ENCODE measurements around the gene MSI2.

MSI2 gene

GRCh38 chr17:57451191-57451590 lies 194.9 kb downstream of the MSI2 start:
- Histone ChIP-seq H3K4me3 (ENCODE audit: low read depth in 1 of 2, low read length in 2 of 2) (no peak overlapping the region), H3K4me1 (ENCODE audit: control insufficient read depth in 1 of 2, insufficient read depth in 2 of 2, low read length in 2 of 2) (peaks cover 0 to 5% of the 10 kb centered on the region in 2 donors), H3K27ac (ENCODE audit: low read length) (no peak overlapping the region)

GRCh38 chr17:57451643-57452042 lies 195.3 kb downstream of the MSI2 start:
- Histone ChIP-seq H3K36me3 (ENCODE audit: control insufficient read depth in 1 of 2, insufficient read depth in 2 of 2, low read length in 2 of 2) (no peaks in the 10 kb centered on the region), H3K9me3 (ENCODE audit: control insufficient read depth in 1 of 2, low read length in 2 of 2) (no peaks in the 10 kb centered on the region), H3K27me3 (ENCODE audit: low read depth, low read length) (no peaks in the 10 kb centered on the region), H3K27ac (ENCODE audit: low read length) (no peak overlapping the region), H3K4me1 (ENCODE audit: control insufficient read depth in 1 of 2, insufficient read depth in 2 of 2, low read length in 2 of 2) (peaks cover 0 to 5% of the 10 kb centered on the region in 2 donors), H3K4me3 (ENCODE audit: low read depth in 1 of 2, low read length in 2 of 2) (no peak overlapping the region)

More at GRCh38 chr17:57451191-57451590, 194.9 kb downstream of the MSI2 start:
- Histone ChIP-seq H3K36me3 (ENCODE audit: control insufficient read depth in 1 of 2, insufficient read depth in 2 of 2, low read length in 2 of 2) (no peaks in the 10 kb centered on the region), H3K9me3 (ENCODE audit: control insufficient read depth in 1 of 2, low read length in 2 of 2) (no peaks in the 10 kb centered on the region), H3K27me3 (ENCODE audit: low read depth, low read length) (no peaks in the 10 kb centered on the region)

GRCh38 chr17:57453841-57454425 lies 197.6 kb downstream of the MSI2 start:
- Histone ChIP-seq H3K4me1 (ENCODE audit: control insufficient read depth in 1 of 2, insufficient read depth in 2 of 2, low read length in 2 of 2) (peaks cover 0 to 5% of the 10 kb centered on the region in 2 donors), H3K9me3 (ENCODE audit: control insufficient read depth in 1 of 2, low read length in 2 of 2) (no peaks in the 10 kb centered on the region), H3K27me3 (ENCODE audit: low read depth, low read length) (no peaks in the 10 kb centered on the region), H3K4me3 (ENCODE audit: low read depth in 1 of 2, low read length in 2 of 2) (no peak overlapping the region), H3K27ac (ENCODE audit: low read length) (no peak overlapping the region), H3K36me3 (ENCODE audit: control insufficient read depth in 1 of 2, insufficient read depth in 2 of 2, low read length in 2 of 2) (no peaks in the 10 kb centered on the region)

- no peak overlapping the region for H3K27ac ChIP-seq (ENCODE audit: low read length)
- no peaks in the 10 kb centered on the region for H3K36me3 ChIP-seq (ENCODE audit: control insufficient read depth in 1 of 2, insufficient read depth in 2 of 2, low read length in 2 of 2)
- no peak overlapping the region for H3K4me3 ChIP-seq (ENCODE audit: low read depth in 1 of 2, low read length in 2 of 2)
- H3K27me3 ChIP-seq (ENCODE audit: low read depth, low read length): no peaks in the 10 kb centered on the region
- H3K4me1 ChIP-seq (ENCODE audit: control insufficient read depth in 1 of 2, insufficient read depth in 2 of 2, low read length in 2 of 2): peaks cover 0 to 5% of the 10 kb centered on the region in 2 donors
- H3K9me3 ChIP-seq (ENCODE audit: control insufficient read depth in 1 of 2, low read length in 2 of 2): no peaks in the 10 kb centered on the region
Observed at GRCh38 chr17:57454729-57455062, 198.4 kb downstream of the MSI2 start.

- no peaks in the 10 kb centered on the region for H3K36me3 ChIP-seq (ENCODE audit: control insufficient read depth in 1 of 2, insufficient read depth in 2 of 2, low read length in 2 of 2)
- H3K27me3 ChIP-seq (ENCODE audit: low read depth, low read length): no peaks in the 10 kb centered on the region
- H3K9me3 ChIP-seq (ENCODE audit: control insufficient read depth in 1 of 2, low read length in 2 of 2): no peaks in the 10 kb centered on the region
- peaks cover 0 to 5% of the 10 kb centered on the region in 2 donors for H3K4me1 ChIP-seq (ENCODE audit: control insufficient read depth in 1 of 2, insufficient read depth in 2 of 2, low read length in 2 of 2)
- H3K4me3 ChIP-seq (ENCODE audit: low read depth in 1 of 2, low read length in 2 of 2): no peak overlapping the region
- no peak overlapping the region for H3K27ac ChIP-seq (ENCODE audit: low read length)
Observed at GRCh38 chr17:57455063-57455914, 199.0 kb downstream of the MSI2 start.

- Histone ChIP-seq H3K9me3 (ENCODE audit: control insufficient read depth in 1 of 2, low read length in 2 of 2) (no peaks in the 10 kb centered on the region), H3K27ac (ENCODE audit: low read length) (no peak overlapping the region), H3K27me3 (ENCODE audit: low read depth, low read length) (no peaks in the 10 kb centered on the region), H3K36me3 (ENCODE audit: control insufficient read depth in 1 of 2, insufficient read depth in 2 of 2, low read length in 2 of 2) (no peaks in the 10 kb centered on the region), H3K4me1 (ENCODE audit: control insufficient read depth in 1 of 2, insufficient read depth in 2 of 2, low read length in 2 of 2) (peaks cover 0 to 5% of the 10 kb centered on the region in 2 donors), H3K4me3 (ENCODE audit: low read depth in 1 of 2, low read length in 2 of 2) (no peak overlapping the region)
Observed at GRCh38 chr17:57456622-57457021, 200.3 kb downstream of the MSI2 start.

- Histone ChIP-seq H3K27ac (ENCODE audit: low read length) (no peak overlapping the region), H3K9me3 (ENCODE audit: control insufficient read depth in 1 of 2, low read length in 2 of 2) (no peaks in the 10 kb centered on the region), H3K27me3 (ENCODE audit: low read depth, low read length) (no peaks in the 10 kb centered on the region)
Observed at GRCh38 chr17:57457188-57457587, 200.9 kb downstream of the MSI2 start.

GRCh38 chr17:57458718-57459285 lies 202.5 kb downstream of the MSI2 start:
- H3K4me1 ChIP-seq (ENCODE audit: control insufficient read depth in 1 of 2, insufficient read depth in 2 of 2, low read length in 2 of 2): peaks cover 0 to 5% of the 10 kb centered on the region in 2 donors
- H3K4me3 ChIP-seq (ENCODE audit: low read depth in 1 of 2, low read length in 2 of 2): no peak overlapping the region
- no peaks in the 10 kb centered on the region for H3K9me3 ChIP-seq (ENCODE audit: control insufficient read depth in 1 of 2, low read length in 2 of 2)
- H3K27me3 ChIP-seq (ENCODE audit: low read depth, low read length): no peaks in the 10 kb centered on the region
- H3K27ac ChIP-seq (ENCODE audit: low read length): no peak overlapping the region
- no peaks in the 10 kb centered on the region for H3K36me3 ChIP-seq (ENCODE audit: control insufficient read depth in 1 of 2, insufficient read depth in 2 of 2, low read length in 2 of 2)

More at GRCh38 chr17:57457188-57457587, 200.9 kb downstream of the MSI2 start:
- Histone ChIP-seq H3K36me3 (ENCODE audit: control insufficient read depth in 1 of 2, insufficient read depth in 2 of 2, low read length in 2 of 2) (no peaks in the 10 kb centered on the region), H3K4me1 (ENCODE audit: control insufficient read depth in 1 of 2, insufficient read depth in 2 of 2, low read length in 2 of 2) (peaks cover 0 to 5% of the 10 kb centered on the region in 2 donors), H3K4me3 (ENCODE audit: low read depth in 1 of 2, low read length in 2 of 2) (no peak overlapping the region)

- H3K27ac ChIP-seq (ENCODE audit: low read length): no peak overlapping the region
Observed at GRCh38 chr17:57459286-57459915, 203.1 kb downstream of the MSI2 start.

GRCh38 chr17:57461082-57461481 lies 204.8 kb downstream of the MSI2 start:
- H3K4me3 ChIP-seq (ENCODE audit: low read depth in 1 of 2, low read length in 2 of 2): no peak overlapping the region
- H3K27me3 ChIP-seq (ENCODE audit: low read depth, low read length): no peaks in the 10 kb centered on the region
- H3K9me3 ChIP-seq (ENCODE audit: control insufficient read depth in 1 of 2, low read length in 2 of 2): no peaks in the 10 kb centered on the region
- H3K36me3 ChIP-seq (ENCODE audit: control insufficient read depth in 1 of 2, insufficient read depth in 2 of 2, low read length in 2 of 2): no peaks in the 10 kb centered on the region
- no peaks in the 10 kb centered on the region for H3K4me1 ChIP-seq (ENCODE audit: control insufficient read depth in 1 of 2, insufficient read depth in 2 of 2, low read length in 2 of 2)
- no peak overlapping the region for H3K27ac ChIP-seq (ENCODE audit: low read length)

More at GRCh38 chr17:57459286-57459915, 203.1 kb downstream of the MSI2 start:
- no peak overlapping the region for H3K4me3 ChIP-seq (ENCODE audit: low read depth in 1 of 2, low read length in 2 of 2)
- no peaks in the 10 kb centered on the region for H3K27me3 ChIP-seq (ENCODE audit: low read depth, low read length)
- H3K36me3 ChIP-seq (ENCODE audit: control insufficient read depth in 1 of 2, insufficient read depth in 2 of 2, low read length in 2 of 2): no peaks in the 10 kb centered on the region
- peaks cover 0 to 5% of the 10 kb centered on the region in 2 donors for H3K4me1 ChIP-seq (ENCODE audit: control insufficient read depth in 1 of 2, insufficient read depth in 2 of 2, low read length in 2 of 2)
- no peaks in the 10 kb centered on the region for H3K9me3 ChIP-seq (ENCODE audit: control insufficient read depth in 1 of 2, low read length in 2 of 2)

GRCh38 chr17:57462007-57462579 lies 205.8 kb downstream of the MSI2 start:
- Histone ChIP-seq H3K27me3 (ENCODE audit: low read depth, low read length) (no peaks in the 10 kb centered on the region), H3K9me3 (ENCODE audit: control insufficient read depth in 1 of 2, low read length in 2 of 2) (no peaks in the 10 kb centered on the region)

More at GRCh38 chr17:57462007-57462579, 205.8 kb downstream of the MSI2 start:
- H3K36me3 ChIP-seq (ENCODE audit: control insufficient read depth in 1 of 2, insufficient read depth in 2 of 2, low read length in 2 of 2): no peaks in the 10 kb centered on the region
- no peaks in the 10 kb centered on the region for H3K4me1 ChIP-seq (ENCODE audit: control insufficient read depth in 1 of 2, insufficient read depth in 2 of 2, low read length in 2 of 2)
- no peak overlapping the region for H3K4me3 ChIP-seq (ENCODE audit: low read depth in 1 of 2, low read length in 2 of 2)
- no peak overlapping the region for H3K27ac ChIP-seq (ENCODE audit: low read length)

All from muscle layer of duodenum (tissue), 2 donors.